H7 (cell line): Measurements from ENCODE around the gene SRXN1. TPM values are rescaled to one million over a fixed set of nuclear protein-coding genes. Genes with fewer than 3 reads are reported as not detected.
A peak's percentile ranks its signal among the peaks of the same experiment; 100 is the strongest.
"Not testable (repeated sequence)": the region's sequence is repeated elsewhere in the genome, so short reads cannot be mapped to it uniquely, and the experiment has no call there.

Experiments
- DNase-seq: peaks from one replicate; pipeline ENCODE4 v3.0.0; 2012
- H3K27me3 ChIP-seq: 2 replicates; pipeline ENCODE4 v1.6.0; 2011; ENCODE audit warnings: mild to moderate bottlenecking, low read length; ENCODE audit not compliant: control insufficient read depth, insufficient read depth
- H3K36me3 ChIP-seq: replicated peaks from 2 replicates; pipeline ENCODE4 v1.5.1; 2011; ENCODE audit warnings: low read length; ENCODE audit not compliant: control insufficient read depth, insufficient read depth
- H3K4me3 ChIP-seq: 2 replicates; pipeline ENCODE4 v1.5.1; 2011; ENCODE audit warnings: low read depth, mild to moderate bottlenecking, control low read depth, low read length, moderate library complexity; ENCODE audit not compliant: insufficient read depth
- total RNA-seq: library from RNA; depleted of rRNA; stranded (reverse); fragments of >200 nt; shearing (Covaris generic); gene quantifications from 2 replicates; pipeline ENCODE4 v1.2.3, GENCODE V29; 2014; rRNA removed

SRXN1 gene
- total RNA-seq: 27.3 and 34.7 TPM in 2 replicates

GRCh38 chr20:653110-653589 lies at the start of gene SRXN1:
SRXN1 (minus strand) TSS chr20:653200; CDS start chr20:653185, 15 bp downstream.
- peak within 1 kb of the TSS; percentile 55 for H3K4me3 ChIP-seq
- DNase-seq: peak; percentile 97
- H3K36me3 ChIP-seq: peaks cover 15% of the 10 kb centered on the region
- no peaks in the 10 kb centered on the region for H3K27me3 ChIP-seq

- Histone ChIP-seq H3K36me3 (no peaks in the 10 kb centered on the region), H3K27me3 (no peaks in the 10 kb centered on the region), H3K4me3 (no peak overlapping the region)
- DNase-seq: no peak
Measured at GRCh38 chr20:701401-702129, 48.6 kb upstream of the SRXN1 start.

- no peaks in the 10 kb centered on the region for H3K27me3 ChIP-seq
- H3K36me3 ChIP-seq: no peaks in the 10 kb centered on the region
- H3K4me3 ChIP-seq: no peak overlapping the region
- peak; percentile 79 for DNase-seq
Measured at GRCh38 chr20:699811-700338, 46.9 kb upstream of the SRXN1 start.

- Histone ChIP-seq H3K4me3 (no peak overlapping the region), H3K36me3 (no peaks in the 10 kb centered on the region), H3K27me3 (no peaks in the 10 kb centered on the region)
- DNase-seq: no peak
Measured at GRCh38 chr20:699342-699741, 46.3 kb upstream of the SRXN1 start.

GRCh38 chr20:698276-698675 lies 45.3 kb upstream of the SRXN1 start:
- H3K27me3 ChIP-seq: no peaks in the 10 kb centered on the region
- no peak overlapping the region for H3K4me3 ChIP-seq
- DNase-seq: no peak
- no peaks in the 10 kb centered on the region for H3K36me3 ChIP-seq

DNA sequence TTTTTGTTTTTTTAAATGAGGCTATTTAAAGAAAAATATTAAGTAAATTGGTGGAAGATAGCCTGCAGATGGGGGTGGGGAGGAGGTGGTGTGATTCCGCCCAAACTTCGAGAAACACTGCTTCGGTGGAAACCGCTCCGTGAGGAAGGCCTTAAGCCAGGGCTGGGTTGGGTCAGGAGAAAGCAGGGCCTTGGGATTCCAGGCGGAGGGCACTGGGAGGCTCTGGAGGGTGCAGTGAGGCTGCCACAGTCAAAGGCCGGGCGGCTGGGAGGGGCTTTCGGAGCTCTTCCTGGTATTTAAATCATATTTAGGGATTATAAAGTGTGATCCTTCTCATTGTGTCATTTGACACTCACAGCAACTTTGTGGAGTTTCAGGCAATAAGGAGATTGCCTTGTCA lies 44.8 kb upstream of the SRXN1 start:
- Histone ChIP-seq H3K36me3 (no peaks in the 10 kb centered on the region), H3K27me3 (no peaks in the 10 kb centered on the region), H3K4me3 (no peak overlapping the region)
- DNase-seq: no peak

- H3K27me3 ChIP-seq: no peaks in the 10 kb centered on the region
- no peaks in the 10 kb centered on the region for H3K36me3 ChIP-seq
- DNase-seq: no peak
- H3K4me3 ChIP-seq: no peak overlapping the region
Measured at GRCh38 chr20:695165-695866, 42.3 kb upstream of the SRXN1 start.

DNA sequence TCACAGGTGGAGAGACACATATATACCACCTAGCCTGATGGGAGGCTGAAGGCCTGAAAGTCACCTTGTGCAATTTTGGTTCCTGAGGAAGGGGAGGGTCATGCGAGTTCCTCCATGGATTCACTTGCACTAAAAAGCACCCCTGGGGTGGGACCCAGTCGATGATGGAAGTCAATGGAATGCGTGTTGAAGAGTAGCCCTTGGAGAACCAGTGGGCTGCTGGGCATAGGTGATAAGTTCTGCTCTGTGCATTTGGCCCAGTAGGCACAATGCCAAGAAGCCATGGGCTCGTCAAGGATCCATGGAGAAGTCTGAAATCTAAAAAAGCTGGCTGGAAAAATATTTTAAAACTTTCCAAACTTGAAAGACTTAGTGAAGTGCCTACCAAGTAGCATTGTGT lies 41.5 kb upstream of the SRXN1 start:
- no peak for DNase-seq
- Histone ChIP-seq H3K27me3 (no peaks in the 10 kb centered on the region), H3K4me3 (no peak overlapping the region), H3K36me3 (no peaks in the 10 kb centered on the region)

DNA sequence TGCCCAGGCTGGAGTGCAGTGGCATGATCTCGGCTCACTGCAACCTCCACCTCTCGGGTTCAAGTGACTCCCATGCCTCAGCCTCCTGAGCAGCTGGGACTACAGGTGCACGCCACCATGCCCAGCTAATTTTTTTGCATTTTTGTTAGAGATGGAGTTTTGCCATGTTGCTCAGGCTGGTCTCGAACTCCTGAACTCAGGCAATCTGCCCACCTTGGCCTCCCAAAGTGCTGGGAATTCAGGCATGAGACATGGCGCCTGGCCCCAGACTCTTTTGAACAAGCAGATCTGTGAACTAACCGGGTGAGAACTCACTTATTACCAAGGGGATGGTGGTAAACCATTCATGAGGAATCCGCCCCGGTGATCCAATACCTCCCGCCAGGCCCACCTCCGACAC lies 40.8 kb upstream of the SRXN1 start:
- H3K4me3 ChIP-seq, H3K27me3 ChIP-seq, H3K36me3 ChIP-seq, DNase-seq: not testable (repeated sequence)

- H3K36me3 ChIP-seq: no peaks in the 10 kb centered on the region
- H3K27me3 ChIP-seq: no peaks in the 10 kb centered on the region
- DNase-seq: no peak
- H3K4me3 ChIP-seq: no peak overlapping the region
Measured at GRCh38 chr20:692044-692443, 39.0 kb upstream of the SRXN1 start.

DNA sequence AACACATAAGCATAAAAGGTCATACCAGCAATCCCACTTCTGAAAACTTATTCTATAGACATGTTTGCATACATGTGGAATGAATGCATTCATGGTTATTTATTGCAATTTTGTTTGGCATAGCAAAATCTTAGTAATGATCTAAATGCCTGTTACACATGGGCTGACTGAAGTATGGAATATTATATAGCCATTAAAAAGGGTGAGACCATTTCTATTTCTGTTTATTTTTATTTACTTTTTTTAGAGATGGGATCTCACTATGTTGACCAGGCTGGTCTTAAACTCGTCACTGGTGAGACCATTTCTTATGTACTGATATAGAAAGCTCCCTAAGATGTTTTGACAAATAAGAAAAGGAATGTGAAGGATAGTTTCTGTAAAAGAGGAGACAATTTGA lies 36.9 kb upstream of the SRXN1 start:
- Histone ChIP-seq H3K4me3 (no peak overlapping the region), H3K27me3 (no peaks in the 10 kb centered on the region), H3K36me3 (no peaks in the 10 kb centered on the region)
- no peak for DNase-seq

- DNase-seq: no peak
- no peaks in the 10 kb centered on the region for H3K36me3 ChIP-seq
- no peak overlapping the region for H3K4me3 ChIP-seq
- H3K27me3 ChIP-seq: no peaks in the 10 kb centered on the region
Measured at GRCh38 chr20:689348-689747, 36.3 kb upstream of the SRXN1 start.

DNA sequence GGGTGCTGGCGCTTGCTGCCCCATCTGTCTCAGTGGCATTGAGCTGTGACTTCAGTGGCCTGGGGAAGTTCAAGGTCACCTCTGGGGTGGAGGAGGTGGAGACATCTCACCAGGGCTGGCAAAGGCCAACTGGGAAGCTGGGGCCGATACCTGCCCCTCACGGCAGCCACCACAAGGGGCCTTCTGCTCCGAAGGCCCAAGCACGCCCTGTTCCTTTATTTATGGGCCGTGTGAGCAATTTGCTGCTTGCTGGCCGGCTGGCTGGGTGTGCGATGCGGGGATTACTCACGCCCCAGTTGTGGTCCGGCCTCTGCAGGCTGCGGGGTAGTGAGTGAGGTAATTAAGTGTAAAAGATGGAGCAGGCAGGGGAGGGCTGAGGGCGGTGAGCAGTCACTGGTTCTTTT lies 35.8 kb upstream of the SRXN1 start:
- Histone ChIP-seq H3K36me3 (no peaks in the 10 kb centered on the region), H3K4me3 (no peak overlapping the region), H3K27me3 (no peaks in the 10 kb centered on the region)
- DNase-seq: peak; percentile 87

DNA sequence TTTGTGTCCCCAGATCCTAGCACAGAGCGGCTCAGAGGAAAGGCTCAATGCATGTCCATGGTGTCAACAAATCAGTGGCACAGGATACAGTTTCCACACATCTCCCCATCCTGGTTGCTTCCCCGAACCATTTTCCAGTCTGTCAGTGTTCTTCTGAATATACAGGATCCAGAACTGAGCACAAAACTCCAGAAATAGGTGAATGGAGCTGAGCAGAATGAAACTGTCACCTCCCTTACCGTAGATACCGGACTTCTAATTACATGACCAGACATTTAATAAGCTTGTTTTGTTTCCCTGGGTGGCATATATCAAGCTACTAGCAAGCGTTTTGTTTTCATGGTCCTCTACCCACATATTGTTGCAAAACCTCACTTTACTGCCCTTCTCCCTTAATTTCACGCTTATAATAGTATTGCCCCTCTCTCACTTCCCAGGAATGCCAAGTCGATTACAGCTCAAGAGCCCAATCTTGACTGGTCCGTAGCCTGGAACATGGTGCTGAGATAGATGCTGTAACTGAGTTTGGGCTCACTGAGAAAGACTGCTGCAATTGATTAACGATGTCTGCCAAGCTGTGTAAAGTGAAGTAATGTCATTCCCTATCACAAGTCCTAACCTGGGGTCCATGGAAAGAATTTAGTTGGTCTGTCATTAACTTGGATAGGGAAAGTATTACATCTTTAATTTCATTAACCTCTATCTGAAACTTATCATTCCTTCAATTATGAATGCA lies 34.6 kb upstream of the SRXN1 start:
- Histone ChIP-seq H3K36me3 (no peaks in the 10 kb centered on the region), H3K4me3 (no peak overlapping the region), H3K27me3 (no peaks in the 10 kb centered on the region)
- DNase-seq: no peak
